NCI-H82 (cell line): ENCODE results near the gene KCNQ1.

Experiments used
- DNase-seq: peaks from one replicate; lab custom pipeline; 2025; lab: John Stamatoyannopoulos, UW

Gene KCNQ1

GRCh38 chr11:2425506-2425905 is 19.3 kb upstream of the KCNQ1 start:
- DNase-seq = no peak

- DNase-seq = no peak
These were observed 18.6 kb upstream of the KCNQ1 start for GRCh38 chr11:2426221-2426620.

GRCh38 chr11:2426826-2427521 is 17.8 kb upstream of the KCNQ1 start:
- DNase-seq = no peak

GRCh38 chr11:2427721-2428321 is 17.0 kb upstream of the KCNQ1 start:
- no peak for DNase-seq

GRCh38 chr11:2428322-2428795 is 16.4 kb upstream of the KCNQ1 start:
- peak; percentile 64 for DNase-seq

GRCh38 chr11:2431395-2431794 is 13.4 kb upstream of the KCNQ1 start:
- no peak for DNase-seq

- no peak for DNase-seq
These were observed 12.6 kb upstream of the KCNQ1 start for GRCh38 chr11:2432171-2432621.

- DNase-seq = no peak
These were observed 12.2 kb upstream of the KCNQ1 start for GRCh38 chr11:2432628-2433071.

- no peak for DNase-seq
These were observed 11.5 kb upstream of the KCNQ1 start for GRCh38 chr11:2433106-2433925.

GRCh38 chr11:2434008-2434407 is 10.8 kb upstream of the KCNQ1 start:
- no peak for DNase-seq

- DNase-seq = no peak
These were observed 10.1 kb upstream of the KCNQ1 start for GRCh38 chr11:2434506-2435255.

GRCh38 chr11:2435288-2436012 is 9.4 kb upstream of the KCNQ1 start:
- no peak for DNase-seq

GRCh38 chr11:2436013-2436520 is 8.7 kb upstream of the KCNQ1 start:
- no peak for DNase-seq

GRCh38 chr11:2436521-2437031 is 8.2 kb upstream of the KCNQ1 start:
- DNase-seq = no peak

GRCh38 chr11:2437516-2437915 is 7.3 kb upstream of the KCNQ1 start:
- no peak for DNase-seq

GRCh38 chr11:2439820-2440219 is 5.0 kb upstream of the KCNQ1 start:
- DNase-seq = no peak

- DNase-seq = no peak
These were observed 4.2 kb upstream of the KCNQ1 start for GRCh38 chr11:2440646-2441045.

GRCh38 chr11:2441171-2441570 is 3.6 kb upstream of the KCNQ1 start:
- no peak for DNase-seq

- no peak for DNase-seq
These were observed 2.2 kb upstream of the KCNQ1 start for GRCh38 chr11:2442589-2442988.

- DNase-seq = no peak
These were observed 1.4 kb upstream of the KCNQ1 start for GRCh38 chr11:2443406-2443805.
